Activated CD8-positive, alpha-beta T cell treated with anti-CD3 and anti-CD28 coated beads, Interleukin-2, amount 10 ng/mL, durations not matched to agents 7 days and 5 days (primary cell): ENCODE results near the gene CIBAR2. TPM values are rescaled to one million over a fixed set of nuclear protein-coding genes. Genes with fewer than 3 reads are reported as not detected.

Experiments
- ATAC-seq: fragments of 150-1000 bp; cut with Tn5 transposase; one replicate; pipeline ENCODE4 v1.10.0; 2021; ENCODE audit warnings: moderate library complexity
- CTCF ChIA-PET: fragments of 350-600 bp; sonication (Branson Sonifier 250); formaldehyde crosslinking; loops from one replicate; lab custom pipeline; 2021; ENCODE audit warnings: antibody characterized with exemption; lab: Charles Lee
- POLR2A ChIA-PET: fragments of 350-600 bp; sonication (Branson Sonifier 250); formaldehyde crosslinking; loops from one replicate; lab custom pipeline; 2021; ENCODE audit warnings: antibody characterized with exemption; lab: Charles Lee
- DNase-seq: peaks from one replicate; pipeline ENCODE4 v3.0.0-alpha.2; 2020
- H3K27ac Mint-ChIP-seq: one replicate; pipeline ENCODE4 v1.8.0; 2021; ENCODE audit warnings: mild to moderate bottlenecking, mixed read lengths
- H3K27me3 Mint-ChIP-seq: one replicate; pipeline ENCODE4 v1.8.0; 2021; ENCODE audit warnings: low read depth, mixed read lengths
- H3K36me3 Mint-ChIP-seq: one replicate; pipeline ENCODE4 v1.8.0; 2021; ENCODE audit warnings: low read depth, mixed read lengths
- H3K4me1 Mint-ChIP-seq: one replicate; pipeline ENCODE4 v1.8.0; 2021; ENCODE audit warnings: low read depth, mixed read lengths
- H3K4me3 Mint-ChIP-seq: one replicate; pipeline ENCODE4 v1.8.0; 2021; ENCODE audit warnings: mild to moderate bottlenecking, mixed read lengths
- H3K9me3 Mint-ChIP-seq: one replicate; pipeline ENCODE4 v1.8.0; 2022; ENCODE audit warnings: mixed read lengths; ENCODE audit not compliant: insufficient read depth
- total RNA-seq, 2 experiments: library from RNA; stranded (reverse); gene quantifications; one replicate each; pipeline ENCODE4 v1.2.3, GENCODE V29; 2021

CIBAR2 gene
- total RNA-seq, 2 experiments from 2014 or later = not detected

DNA sequence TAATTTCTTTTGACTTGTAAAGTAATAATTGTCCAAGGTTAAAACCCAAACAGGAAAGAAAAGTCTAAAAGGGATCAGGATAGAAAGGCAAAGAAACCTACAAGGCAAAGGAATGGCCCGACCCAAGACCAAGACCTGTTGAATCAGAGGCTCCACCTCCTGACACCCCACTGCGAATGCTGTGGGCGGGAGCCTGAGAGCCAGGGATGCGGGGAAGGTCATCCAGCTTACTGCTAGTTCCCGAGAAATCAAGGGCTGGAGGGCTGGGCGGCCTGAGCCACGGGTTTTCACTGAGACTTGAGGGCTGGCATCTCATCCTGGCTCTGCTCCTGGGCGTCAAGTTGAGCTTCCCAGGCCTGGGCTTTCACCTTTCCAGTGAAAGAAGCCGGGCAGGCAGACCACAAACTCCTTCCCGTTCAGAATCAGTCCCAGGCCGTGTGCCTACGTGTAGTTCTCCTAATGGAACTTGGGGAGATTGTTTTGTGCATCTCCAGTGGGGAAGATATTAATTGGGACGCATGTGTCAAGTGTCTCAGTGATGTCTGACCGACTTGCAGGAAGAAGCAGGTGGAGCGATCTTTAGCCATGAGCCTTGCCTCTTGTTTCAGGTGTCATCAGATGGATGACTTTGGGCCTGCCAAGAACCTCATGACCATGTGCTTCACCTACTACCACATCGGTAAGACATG, 36.9 kb downstream of the CIBAR2 start:
- no peak for DNase-seq
- Mint-ChIP-seq H3K4me3 (no peak overlapping the region), H3K27ac (no peak overlapping the region), H3K36me3 (peaks cover 6% of the 10 kb centered on the region), H3K27me3 (no peaks in the 10 kb centered on the region), H3K9me3 (no peaks in the 10 kb centered on the region), H3K4me1 (no peaks in the 10 kb centered on the region)
- CTCF ChIA-PET = interaction anchor here (0.8 to 1.2 kb wide), 2 partner anchors 11 to 48 kb away, joined by 4 to 5 read pairs; no protein-coding TSS in a partner anchor
- POLR2A ChIA-PET = no interaction called here
- ATAC-seq = no peak

DNA sequence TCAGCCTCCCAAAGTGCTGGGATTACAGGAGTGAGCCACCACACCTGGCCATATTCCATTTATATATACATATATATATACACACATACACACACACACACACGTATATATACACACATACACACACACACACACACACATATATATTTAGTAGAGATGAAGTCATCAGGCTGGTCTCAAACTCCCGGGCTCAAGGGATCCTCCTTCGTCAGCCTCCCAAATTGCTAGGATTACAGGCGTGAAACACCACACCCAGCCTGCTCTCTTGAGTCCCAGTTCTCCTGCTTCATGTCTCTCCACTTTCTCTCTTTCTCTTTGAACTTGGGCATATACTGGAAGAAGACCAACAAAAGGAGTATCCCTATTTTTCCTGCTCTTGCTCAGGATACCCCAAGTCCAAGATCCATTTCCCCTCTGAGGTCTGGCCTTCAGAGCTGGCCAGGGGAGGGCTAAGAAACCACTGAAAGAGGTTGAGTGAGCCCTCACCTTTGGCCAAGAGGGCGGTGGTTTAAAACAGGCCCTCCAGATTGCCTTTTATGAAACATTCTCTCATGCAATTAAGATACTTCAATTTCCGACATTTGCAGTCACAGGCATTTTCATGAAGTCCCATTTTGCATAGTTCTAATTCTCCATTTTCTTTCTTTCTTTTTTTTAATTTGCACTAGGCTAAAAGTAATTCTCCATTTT, 37.9 kb downstream of the CIBAR2 start:
- no peak overlapping the region for H3K4me3 Mint-ChIP-seq
- no peak overlapping the region for H3K27ac Mint-ChIP-seq
- ChIA-PET CTCF (no interaction called here), POLR2A (no interaction called here)
- H3K36me3 Mint-ChIP-seq = peaks cover 6% of the 10 kb centered on the region
- H3K9me3 Mint-ChIP-seq = no peaks in the 10 kb centered on the region
- no peak for ATAC-seq
- H3K27me3 Mint-ChIP-seq = no peaks in the 10 kb centered on the region
- no peaks in the 10 kb centered on the region for H3K4me1 Mint-ChIP-seq
- DNase-seq = no peak

DNA sequence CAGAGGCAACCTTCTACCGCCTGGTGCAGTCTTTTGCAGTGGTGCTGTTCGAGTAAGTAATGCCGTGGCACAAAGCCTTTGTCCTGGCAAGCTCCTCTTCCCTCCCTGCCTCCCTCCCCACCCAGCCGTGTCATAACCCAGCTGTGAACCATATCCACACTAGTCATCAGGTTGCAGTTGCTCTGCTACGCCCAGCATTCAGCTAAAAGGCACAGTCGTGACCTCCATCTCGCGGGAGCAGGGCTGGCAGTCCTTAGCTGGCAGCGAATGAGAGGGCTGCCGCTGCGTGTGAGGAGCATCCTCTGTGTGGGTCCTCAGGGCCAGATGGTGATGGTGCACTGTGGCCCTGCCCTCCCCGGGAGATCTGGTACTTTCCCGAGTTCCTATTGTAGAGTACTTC, 39.3 kb downstream of the CIBAR2 start:
- no peak overlapping the region for H3K27ac Mint-ChIP-seq
- ChIA-PET CTCF (interaction anchor here (1.4 kb wide), 1 partner anchor 26 kb away, joined by 3 read pairs; no protein-coding TSS in a partner anchor), POLR2A (no interaction called here)
- no peaks in the 10 kb centered on the region for H3K9me3 Mint-ChIP-seq
- no peaks in the 10 kb centered on the region for H3K4me1 Mint-ChIP-seq
- H3K27me3 Mint-ChIP-seq = no peaks in the 10 kb centered on the region
- ATAC-seq = no peak
- H3K36me3 Mint-ChIP-seq = peaks cover 6% of the 10 kb centered on the region
- no peak overlapping the region for H3K4me3 Mint-ChIP-seq
- no peak for DNase-seq

DNA sequence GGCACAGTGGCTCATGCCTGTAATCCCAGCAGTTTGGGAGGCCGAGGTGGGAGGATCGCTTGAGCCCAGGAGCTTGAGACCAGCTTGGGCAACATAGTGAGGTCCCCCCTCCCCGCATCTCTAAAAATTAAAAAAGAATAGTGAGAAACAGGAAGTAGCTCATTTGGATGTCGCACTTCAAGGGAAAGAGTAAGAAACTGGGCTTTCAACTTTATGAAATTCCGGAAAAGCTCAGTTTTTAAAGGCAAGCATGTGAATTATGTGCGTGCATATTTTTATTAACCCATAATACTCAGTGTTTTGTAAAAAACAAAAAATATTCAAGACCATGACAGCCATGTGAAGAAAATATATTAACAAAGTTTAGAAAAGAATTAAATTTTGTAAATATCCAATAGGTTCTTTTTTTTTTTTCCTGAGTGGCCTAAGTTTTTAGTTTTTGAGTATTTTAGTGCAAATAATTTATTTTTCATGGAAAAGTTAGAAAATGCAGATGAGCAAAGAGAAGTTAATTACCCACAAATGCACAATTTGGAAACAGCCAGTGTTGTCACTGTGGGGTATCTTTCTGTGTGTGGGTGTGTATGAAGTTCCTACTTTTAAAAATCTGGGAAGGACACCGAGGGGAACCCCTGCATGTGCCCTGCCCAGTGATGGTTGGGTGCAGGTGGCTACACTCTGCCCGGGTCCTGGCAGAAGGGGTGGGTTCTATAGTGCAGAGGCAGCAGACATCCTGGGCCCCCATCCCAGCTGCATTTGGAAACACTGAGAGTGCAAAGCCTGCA, 40.0 kb downstream of the CIBAR2 start:
- Mint-ChIP-seq H3K27ac (no peak overlapping the region), H3K36me3 (peaks cover 7% of the 10 kb centered on the region), H3K4me1 (no peaks in the 10 kb centered on the region), H3K4me3 (no peak overlapping the region), H3K27me3 (no peaks in the 10 kb centered on the region), H3K9me3 (no peaks in the 10 kb centered on the region)
- no peak for DNase-seq
- CTCF ChIA-PET = interaction anchor here (1.2 to 1.4 kb wide), 3 partner anchors 15 to 25 kb away, joined by 3 to 7 read pairs (median 3); no protein-coding TSS in a partner anchor
- ATAC-seq = no peak
- POLR2A ChIA-PET = no interaction called here

DNA sequence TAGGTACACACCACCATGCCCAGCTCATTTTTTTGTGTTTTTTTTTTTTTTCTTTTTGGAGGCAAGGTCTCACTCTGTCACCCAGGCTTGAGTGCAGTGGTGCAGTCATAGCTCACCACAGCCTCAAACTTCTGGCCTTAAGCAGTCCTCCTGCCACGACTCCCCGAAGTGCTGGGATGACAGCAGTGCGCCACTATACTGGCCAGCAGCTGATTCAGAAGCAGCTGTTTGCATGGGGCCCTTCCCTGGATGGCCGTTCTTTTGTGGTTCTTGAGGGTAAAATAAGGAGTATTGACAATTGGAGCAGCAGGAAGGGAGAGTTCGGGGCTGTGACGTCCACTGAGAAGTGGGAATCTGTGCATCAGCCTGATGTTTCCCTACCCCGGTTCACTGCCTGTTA, 43.1 kb downstream of the CIBAR2 start:
- POLR2A ChIA-PET = no interaction called here
- DNase-seq (no peak), ATAC-seq (no peak)
- H3K27ac Mint-ChIP-seq = no peak overlapping the region
- peaks cover 4% of the 10 kb centered on the region for H3K36me3 Mint-ChIP-seq
- H3K4me1 Mint-ChIP-seq = no peaks in the 10 kb centered on the region
- CTCF ChIA-PET = interaction anchor here (2.6 kb wide), 1 partner anchor 18 kb away, joined by 7 read pairs; no protein-coding TSS in a partner anchor
- no peaks in the 10 kb centered on the region for H3K9me3 Mint-ChIP-seq
- no peaks in the 10 kb centered on the region for H3K27me3 Mint-ChIP-seq
- no peak overlapping the region for H3K4me3 Mint-ChIP-seq

DNA sequence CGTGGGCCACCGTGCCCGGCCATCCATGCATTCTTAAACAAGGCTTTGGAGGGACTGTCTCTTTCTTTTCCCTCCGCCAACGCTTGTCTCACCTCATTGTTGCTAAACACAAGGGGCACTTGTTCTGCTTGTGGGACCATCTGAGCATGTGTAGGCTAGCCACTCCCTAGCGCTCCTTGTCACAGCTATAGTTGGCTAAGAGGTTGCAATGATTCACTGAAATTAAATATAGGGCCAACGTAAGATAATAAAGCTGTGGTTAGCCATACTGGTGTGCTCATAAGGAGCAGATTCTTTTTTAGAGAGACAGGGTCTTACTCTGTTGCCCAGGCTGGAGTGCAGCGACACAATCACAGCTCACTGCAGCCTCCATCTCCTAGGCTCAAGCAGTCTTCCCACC, 43.5 kb downstream of the CIBAR2 start:
- ATAC-seq (no peak), DNase-seq (no peak)
- no peak overlapping the region for H3K4me3 Mint-ChIP-seq
- ChIA-PET CTCF (interaction anchor here (2.6 kb wide), 1 partner anchor 18 kb away, joined by 7 read pairs; no protein-coding TSS in a partner anchor), POLR2A (no interaction called here)
- no peaks in the 10 kb centered on the region for H3K4me1 Mint-ChIP-seq
- H3K36me3 Mint-ChIP-seq = peaks cover 4% of the 10 kb centered on the region
- H3K27ac Mint-ChIP-seq = no peak overlapping the region
- no peaks in the 10 kb centered on the region for H3K9me3 Mint-ChIP-seq
- H3K27me3 Mint-ChIP-seq = no peaks in the 10 kb centered on the region

DNA sequence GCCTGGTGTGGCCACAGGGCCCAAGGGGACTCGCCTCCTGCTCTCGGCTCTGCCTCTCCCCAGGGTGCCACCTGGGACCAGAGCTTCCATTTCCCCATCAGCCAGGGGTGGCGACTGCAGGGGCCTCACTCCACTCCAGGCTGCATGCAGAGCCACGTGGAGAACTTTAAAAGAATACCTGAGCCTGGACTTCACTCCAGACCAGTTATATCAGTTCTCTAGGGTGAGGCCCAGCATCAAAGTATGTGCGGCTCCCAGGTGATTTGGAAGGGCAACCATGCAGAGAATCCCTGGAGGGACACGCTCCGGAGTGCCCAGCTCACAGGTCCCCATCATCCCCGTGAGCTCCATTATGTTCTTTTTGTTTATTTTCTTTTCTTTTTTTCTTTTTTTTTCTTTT, 44.8 kb downstream of the CIBAR2 start:
- CTCF ChIA-PET = interaction anchor here (1.4 to 2.6 kb wide), 2 partner anchors 12 to 19 kb away, joined by 3 to 7 read pairs; no protein-coding TSS in a partner anchor
- no peak for ATAC-seq
- POLR2A ChIA-PET = no interaction called here
- DNase-seq = no peak
- Mint-ChIP-seq H3K4me1 (peaks cover 6% of the 10 kb centered on the region), H3K27ac (no peak overlapping the region), H3K9me3 (no peaks in the 10 kb centered on the region), H3K4me3 (no peak overlapping the region), H3K27me3 (no peaks in the 10 kb centered on the region), H3K36me3 (peaks cover 4% of the 10 kb centered on the region)

DNA sequence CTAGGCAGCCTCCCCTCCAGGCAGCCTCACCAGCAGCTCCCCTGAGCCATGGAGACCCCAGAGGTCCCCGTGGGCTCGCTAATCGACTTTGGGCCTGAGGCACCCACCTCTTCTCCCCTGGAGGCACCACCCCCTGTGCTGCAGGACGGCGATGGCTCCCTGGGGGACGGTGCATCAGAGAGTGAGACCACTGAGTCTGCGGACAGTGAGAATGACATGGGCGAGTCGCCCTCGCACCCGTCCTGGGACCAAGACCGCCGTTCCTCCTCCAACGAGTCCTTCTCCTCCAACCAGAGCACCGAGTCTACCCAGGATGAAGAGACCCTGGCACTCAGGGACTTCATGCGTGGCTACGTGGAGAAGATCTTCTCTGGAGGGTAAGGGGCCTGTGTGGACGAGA, 45.2 kb downstream of the CIBAR2 start:
- ChIA-PET POLR2A (no interaction called here), CTCF (interaction anchor here (1.4 kb wide), 1 partner anchor 11 kb away, joined by 3 read pairs; no protein-coding TSS in a partner anchor)
- ATAC-seq (no peak), DNase-seq (no peak)
- H3K4me3 Mint-ChIP-seq = no peak overlapping the region
- H3K27me3 Mint-ChIP-seq = no peaks in the 10 kb centered on the region
- H3K4me1 Mint-ChIP-seq = peaks cover 7% of the 10 kb centered on the region
- no peak overlapping the region for H3K27ac Mint-ChIP-seq
- peaks cover 4% of the 10 kb centered on the region for H3K36me3 Mint-ChIP-seq
- H3K9me3 Mint-ChIP-seq = no peaks in the 10 kb centered on the region

DNA sequence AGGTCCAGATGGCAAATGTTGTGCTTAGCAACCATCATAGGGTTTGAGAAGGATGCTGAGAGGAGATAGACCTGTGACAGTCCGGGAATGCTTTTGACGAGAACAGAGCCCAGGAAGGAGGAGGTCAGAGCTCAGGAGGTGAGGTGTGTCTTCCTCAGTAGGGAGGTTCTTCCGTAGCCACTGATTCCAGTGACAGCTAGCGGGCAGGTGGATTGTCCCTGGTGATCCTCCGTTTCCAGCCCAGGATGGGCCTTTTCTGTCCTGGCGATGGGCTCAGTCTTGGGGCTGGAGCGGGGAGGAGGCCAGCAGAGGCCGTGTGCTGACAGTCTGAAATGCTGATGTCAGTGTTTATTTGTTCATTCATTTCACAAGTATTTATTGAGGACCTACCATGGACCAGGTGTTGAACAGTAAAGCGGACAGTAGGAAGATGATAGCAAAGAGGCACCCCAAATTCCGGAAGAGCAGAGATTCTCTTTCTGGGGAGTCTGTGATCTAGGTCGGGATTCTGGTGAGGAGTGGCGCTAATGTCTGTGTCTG, 45.9 kb downstream of the CIBAR2 start:
- CTCF ChIA-PET = interaction anchor here (1.7 kb wide), 1 partner anchor 10 kb away, joined by 4 read pairs; no protein-coding TSS in a partner anchor

DNA sequence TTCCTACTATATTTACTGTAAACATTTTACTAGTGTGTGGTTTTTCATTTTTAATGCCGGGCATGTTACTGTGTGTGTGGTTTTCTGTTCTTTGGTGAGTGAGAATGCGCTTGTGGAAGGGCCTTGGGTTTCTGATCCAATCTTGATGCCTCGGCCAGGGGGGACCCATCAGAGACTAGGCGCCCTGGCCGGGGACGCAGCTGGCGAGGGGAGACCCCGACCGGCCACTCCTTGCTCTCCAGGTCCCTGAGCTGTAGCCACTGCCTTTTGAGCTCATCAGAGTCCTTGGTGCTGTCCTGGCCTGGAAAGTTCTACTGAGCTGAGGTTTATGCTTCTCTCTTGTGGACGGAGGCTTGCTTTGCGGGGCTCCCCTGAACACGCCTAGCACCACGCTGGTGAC, 47.2 kb downstream of the CIBAR2 start:
- ATAC-seq = no peak
- ChIA-PET CTCF (interaction anchor here (1.3 to 1.7 kb wide), 2 partner anchors 9 to 38 kb away, joined by 4 read pairs; partner anchors contain the start of gene KIAA0513), POLR2A (interaction anchor here (0.8 kb wide), 1 partner anchor 21 kb away, joined by 3 read pairs; no protein-coding TSS in a partner anchor)
- Mint-ChIP-seq H3K9me3 (no peaks in the 10 kb centered on the region), H3K4me3 (no peak overlapping the region), H3K27ac (no peak overlapping the region), H3K4me1 (peaks cover 14% of the 10 kb centered on the region), H3K36me3 (peaks cover 2% of the 10 kb centered on the region), H3K27me3 (no peaks in the 10 kb centered on the region)
- no peak for DNase-seq

More for the DNA sequence above, 45.9 kb downstream of the CIBAR2 start:
- no peak overlapping the region for H3K27ac Mint-ChIP-seq
- H3K4me3 Mint-ChIP-seq = no peak overlapping the region
- DNase-seq (no peak), ATAC-seq (no peak)
- H3K9me3 Mint-ChIP-seq = no peaks in the 10 kb centered on the region
- no peaks in the 10 kb centered on the region for H3K27me3 Mint-ChIP-seq
- H3K36me3 Mint-ChIP-seq = peaks cover 4% of the 10 kb centered on the region
- POLR2A ChIA-PET = no interaction called here
- peaks cover 11% of the 10 kb centered on the region for H3K4me1 Mint-ChIP-seq

DNA sequence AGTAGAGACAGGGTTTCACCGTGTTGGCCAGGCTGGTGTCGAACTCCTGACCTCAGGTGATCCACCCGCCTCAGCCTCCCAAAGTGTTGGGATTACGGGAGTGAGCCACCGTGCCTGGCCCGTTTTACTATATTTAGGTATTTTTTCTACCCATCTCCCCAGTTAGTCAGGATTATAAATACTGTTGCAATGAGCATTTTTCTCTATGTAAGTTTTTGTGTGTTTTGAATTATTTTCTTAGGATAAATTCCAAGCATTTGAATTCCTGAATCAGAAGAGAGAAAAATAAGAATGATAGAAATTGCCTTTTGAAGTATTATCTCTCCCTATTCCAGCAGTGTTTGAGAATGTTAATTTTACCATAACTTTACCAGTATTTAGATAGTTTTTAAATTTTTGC, 48.1 kb downstream of the CIBAR2 start:
- H3K27me3 Mint-ChIP-seq = no peaks in the 10 kb centered on the region

More for the DNA sequence above, 48.1 kb downstream of the CIBAR2 start:
- no peak overlapping the region for H3K27ac Mint-ChIP-seq
- H3K36me3 Mint-ChIP-seq = peaks cover 2% of the 10 kb centered on the region
- DNase-seq (no peak), ATAC-seq (no peak)
- H3K4me1 Mint-ChIP-seq = peaks cover 14% of the 10 kb centered on the region
- ChIA-PET CTCF (interaction anchor here (1.3 kb wide), 1 partner anchor 37 kb away, joined by 4 read pairs; the partner anchor contains the start of gene KIAA0513), POLR2A (no interaction called here)
- H3K9me3 Mint-ChIP-seq = no peaks in the 10 kb centered on the region
- no peak overlapping the region for H3K4me3 Mint-ChIP-seq
